Endothelial cell of umbilical vein (primary cell): ENCODE results near the gene CD200. TPM values are rescaled to one million over a fixed set of nuclear protein-coding genes. Genes with fewer than 3 reads are reported as not detected.

Experiments used
- BruUV-seq: library from RNA; stranded (reverse); fragments of 400-500 nt; replicated peaks from 2 replicates; lab custom pipeline; 2021; lab: Mats Ljungman, UMichigan
- CTCF ChIA-PET: fragments of 300-600, 350-600 bp; sonication (Branson Sonifier 250); formaldehyde crosslinking; loops from one replicate; lab custom pipeline; 2021; ENCODE audit warnings: antibody characterized with exemption, inconsistent platforms; lab: Charles Lee
- POLR2A ChIA-PET: fragments of 300-600, 350-600 bp; sonication (Branson Sonifier 250); formaldehyde crosslinking; loops from one replicate; lab custom pipeline; 2021; ENCODE audit warnings: antibody characterized with exemption, inconsistent platforms; lab: Charles Lee
- DNase-seq: peaks from one replicate; pipeline ENCODE4 v3.0.0-alpha.2; 2011; ENCODE audit warnings: low read depth, low spot score
- FAIRE-seq: peaks from 2 replicates; lab custom pipeline; 2011; peaks lifted over from hg19 to GRCh38; lab: Jason Lieb, UNC
- H2AFZ ChIP-seq: 2 replicates; pipeline ENCODE4 v1.6.0; 2012; ENCODE audit warnings: low read depth, low read length, control low read depth, inconsistent platforms
- H3K27ac ChIP-seq: 2 replicates; pipeline ENCODE4 v1.5.1; 2011; ENCODE audit warnings: low read depth, mild to moderate bottlenecking, control low read depth, low read length, moderate library complexity; ENCODE audit not compliant: insufficient read depth
- H3K27me3 ChIP-seq, 2 experiments: 2 replicates each; pipeline versions ENCODE4 v1.6.0 to v1.6.1; 2011; ENCODE audit warnings: low read length in 2 of 2, mixed read lengths in 1 of 2; ENCODE audit not compliant: control insufficient read depth in 2 of 2, insufficient read depth in 2 of 2
- H3K36me3 ChIP-seq, 2 experiments: 2 replicates in 1 of 2; 3 replicates in 1 of 2; pipeline ENCODE4 v1.5.1; 2011; ENCODE audit warnings: low read length in 2 of 2, mild to moderate bottlenecking in 1 of 2, moderate library complexity in 1 of 2; ENCODE audit not compliant: control insufficient read depth in 2 of 2, insufficient read depth in 2 of 2; ENCODE audit errors: extremely low read depth in 1 of 2
- H3K4me1 ChIP-seq: 3 replicates; pipeline ENCODE4 v1.5.1; 2011; ENCODE audit warnings: mild to moderate bottlenecking, low read length; ENCODE audit not compliant: control insufficient read depth, insufficient read depth; ENCODE audit errors: extremely low read depth
- H3K4me2 ChIP-seq: 2 replicates; pipeline ENCODE4 v1.6.1; 2011; ENCODE audit warnings: low read length, control low read depth, mixed read lengths; ENCODE audit not compliant: insufficient read depth
- H3K4me3 ChIP-seq, 3 experiments: fragments of 200-600 bp in 1 of 3; sonication (generic), shearing (Covaris generic) in 1 of 3; replicated peaks in 1 of 3; 2 replicates each; pipeline ENCODE4 v1.5.1; 2011 to 2016; ENCODE audit warnings: control low read depth in 3 of 3, low read length in 3 of 3, mild to moderate bottlenecking in 2 of 3, inconsistent platforms in 1 of 3, low read depth in 1 of 3, moderate library complexity in 1 of 3; ENCODE audit not compliant: insufficient read depth in 1 of 3
- H3K79me2 ChIP-seq: 2 replicates; pipeline ENCODE4 v1.6.0; 2012; ENCODE audit warnings: low read length, inconsistent platforms; ENCODE audit not compliant: control insufficient read depth, insufficient read depth
- H3K9ac ChIP-seq: replicated peaks from 2 replicates; pipeline ENCODE3; 2011; ENCODE audit warnings: low read length, control low read depth; ENCODE audit not compliant: insufficient read depth; ENCODE audit errors: extremely low read depth
- H3K9me1 ChIP-seq: replicated peaks from 3 replicates; pipeline ENCODE4 v1.6.0; 2011; ENCODE audit warnings: mild to moderate bottlenecking, low read length; ENCODE audit not compliant: control insufficient read depth, insufficient read depth; ENCODE audit errors: extremely low read depth
- H3K9me3 ChIP-seq: replicated peaks from 2 replicates; pipeline ENCODE4 v1.5.1; 2012; ENCODE audit warnings: low read length, inconsistent platforms; ENCODE audit not compliant: control insufficient read depth, insufficient read depth
- H4K20me1 ChIP-seq: replicated peaks from 2 replicates; pipeline ENCODE3; 2011; ENCODE audit warnings: mild to moderate bottlenecking, low read length; ENCODE audit not compliant: control insufficient read depth, insufficient read depth; ENCODE audit errors: extremely low read depth
- EZH2 ChIP-seq: IDR thresholded peaks from 2 replicates; pipeline ENCODE4 v1.6.1; 2012; ENCODE audit warnings: borderline replicate concordance, low read depth, mild to moderate bottlenecking, moderate library complexity, low read length, inconsistent platforms; ENCODE audit not compliant: severe bottlenecking
- FOS ChIP-seq: IDR thresholded peaks from 2 replicates; pipeline ENCODE4 v1.6.1; 2011; ENCODE audit warnings: mild to moderate bottlenecking, low read length, moderate library complexity, borderline replicate concordance; ENCODE audit not compliant: insufficient read depth
- GATA2 ChIP-seq: IDR thresholded peaks from 2 replicates; pipeline ENCODE4 v1.7.0; 2011; ENCODE audit warnings: low read depth, mild to moderate bottlenecking, moderate library complexity, mixed read lengths, low read length; ENCODE audit not compliant: insufficient read length, insufficient read depth
- JUN ChIP-seq: IDR thresholded peaks from 2 replicates; pipeline ENCODE4 v1.6.1; 2011; ENCODE audit warnings: borderline replicate concordance, low read depth; ENCODE audit not compliant: insufficient read length, insufficient read depth
- MYC ChIP-seq: IDR thresholded peaks from one replicate; pipeline ENCODE4 v1.6.1; 2011; ENCODE audit warnings: mild to moderate bottlenecking, low read depth, low read length
- POLR2A ChIP-seq: IDR thresholded peaks from 2 replicates; pipeline ENCODE4 v1.6.1; 2012; ENCODE audit warnings: low read depth, mild to moderate bottlenecking, control low read depth, low read length
- POLR2AphosphoS5 ChIP-seq: IDR thresholded peaks from 2 replicates; pipeline ENCODE4 v1.6.1; 2012; ENCODE audit warnings: low read depth, mild to moderate bottlenecking, control low read depth, low read length, moderate library complexity; ENCODE audit not compliant: insufficient read depth
- dilution Hi-C: fragments of 300-500 bp; cut with MboI; formaldehyde crosslinking; loops from one replicate; pipeline ENCODE4 v1.15.0; 2019; ENCODE audit warnings: low sequenced_read_pairs; ENCODE audit not compliant: extremely low pct_ligation_motif_present
- intact Hi-C: fragments of 100-400 bp; cut with micrococcal nuclease; formaldehyde crosslinking; loops from one replicate; pipeline ENCODE4 v1.10.0; 2022
- polyA plus RNA-seq, 4 experiments: library from polyadenylated mRNA; depleted of rRNA in 3 of 4; stranded (reverse) in 3 of 4; unstranded in 1 of 4; fragments of >200 nt; gene quantifications; 2 replicates each; pipeline versions ENCODE4 v1.2.1 to v1.2.3, GENCODE V29; 2011 to 2012; ENCODE audit warnings: missing spikeins in 1 of 4
- total RNA-seq: library from RNA; stranded (reverse); gene quantifications from 2 replicates; pipeline ENCODE4 v1.2.3, GENCODE V29; 2021
- TF ChIP-seq, protein P1 (sequence below): IDR thresholded peaks from 2 replicates; pipeline ENCODE4 v1.6.1; 2011; ENCODE audit not compliant: insufficient read depth, insufficient read length
- TF ChIP-seq, protein P2 (sequence below), 2 donors: IDR thresholded peaks; 1 replicate in 1 of 2; 2 replicates in 1 of 2; pipeline ENCODE4 v1.5.1; 2011; ENCODE audit warnings: low read length in 2 of 2, mild to moderate bottlenecking in 2 of 2, moderate library complexity in 2 of 2, control low read depth in 1 of 2, inconsistent platforms in 1 of 2, low read depth in 1 of 2; ENCODE audit not compliant: insufficient read depth in 1 of 2; ENCODE audit errors: extremely low read depth in 1 of 2

The CD200 gene
- total and polyA plus RNA-seq, 2 donors (not counting 3 experiments of a cell fraction or from before 2014, with no cell fraction given), result 8.1 to 8.2 TPM

DNA sequence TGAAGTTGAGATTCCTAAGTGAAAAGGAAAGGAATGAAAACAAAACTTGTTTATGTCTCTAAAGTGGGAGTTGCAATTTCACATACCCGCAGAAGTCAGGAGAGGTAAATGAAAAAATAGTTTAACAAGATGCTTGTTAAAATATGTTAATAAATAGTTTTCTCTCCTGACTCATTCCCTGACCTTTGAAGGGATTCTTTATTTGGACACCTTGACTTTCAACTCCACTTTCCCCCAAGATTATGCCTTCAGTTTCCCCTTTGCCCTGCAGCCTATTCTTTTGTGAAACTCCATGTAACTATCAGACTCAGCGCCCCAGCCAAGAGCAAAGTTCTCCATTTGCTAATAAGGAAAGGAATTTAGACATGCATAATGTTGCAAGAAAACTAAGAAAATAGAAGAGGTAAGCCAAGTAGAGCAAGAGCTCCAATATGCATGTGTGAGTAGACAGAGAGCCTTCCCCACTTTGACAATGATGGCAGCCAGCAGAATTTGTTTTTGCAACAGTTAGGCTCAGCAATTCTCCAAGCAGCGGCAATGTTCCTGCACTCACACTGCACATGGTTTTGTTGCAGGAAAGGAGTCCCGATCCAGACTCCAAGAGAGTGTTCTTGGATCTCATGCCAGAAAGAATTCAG is 61.2 kb downstream of the CD200 start:
- BruUV-seq, result no TSS peak
- DNase-seq, result no peak
- Histone ChIP-seq H3K4me1 (peaks cover 48% of the 10 kb centered on the region), H3K79me2 (no peaks in the 10 kb centered on the region), H3K9me1 (no peaks in the 10 kb centered on the region), H3K27ac (no peak overlapping the region), H3K9me3 (peaks cover 3% of the 10 kb centered on the region), H3K27me3 (no peaks in the 10 kb centered on the region), H2AFZ (no peak overlapping the region), H3K4me3 (no peak overlapping the region), H3K4me2 (no peak overlapping the region), H4K20me1 (no peaks in the 10 kb centered on the region), H3K9ac (no peak overlapping the region), H3K36me3 (no peaks in the 10 kb centered on the region)
- intact Hi-C loops (loop anchor here (5.0 kb wide), 1 partner anchor 43 kb away; no protein-coding TSS in a partner anchor), dilution Hi-C loops (no loop called here)
- TF ChIP-seq POLR2A, result no peak
- TF ChIP-seq, protein P1, sequence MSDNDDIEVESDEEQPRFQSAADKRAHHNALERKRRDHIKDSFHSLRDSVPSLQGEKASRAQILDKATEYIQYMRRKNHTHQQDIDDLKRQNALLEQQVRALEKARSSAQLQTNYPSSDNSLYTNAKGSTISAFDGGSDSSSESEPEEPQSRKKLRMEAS, result no peak
- TF ChIP-seq POLR2AphosphoS5, result no peak
- TF ChIP-seq EZH2, result no peak
- no peak for TF ChIP-seq MYC
- no peak for FAIRE-seq
- POLR2A ChIA-PET, result no interaction called here
- CTCF ChIA-PET, result no interaction called here

DNA sequence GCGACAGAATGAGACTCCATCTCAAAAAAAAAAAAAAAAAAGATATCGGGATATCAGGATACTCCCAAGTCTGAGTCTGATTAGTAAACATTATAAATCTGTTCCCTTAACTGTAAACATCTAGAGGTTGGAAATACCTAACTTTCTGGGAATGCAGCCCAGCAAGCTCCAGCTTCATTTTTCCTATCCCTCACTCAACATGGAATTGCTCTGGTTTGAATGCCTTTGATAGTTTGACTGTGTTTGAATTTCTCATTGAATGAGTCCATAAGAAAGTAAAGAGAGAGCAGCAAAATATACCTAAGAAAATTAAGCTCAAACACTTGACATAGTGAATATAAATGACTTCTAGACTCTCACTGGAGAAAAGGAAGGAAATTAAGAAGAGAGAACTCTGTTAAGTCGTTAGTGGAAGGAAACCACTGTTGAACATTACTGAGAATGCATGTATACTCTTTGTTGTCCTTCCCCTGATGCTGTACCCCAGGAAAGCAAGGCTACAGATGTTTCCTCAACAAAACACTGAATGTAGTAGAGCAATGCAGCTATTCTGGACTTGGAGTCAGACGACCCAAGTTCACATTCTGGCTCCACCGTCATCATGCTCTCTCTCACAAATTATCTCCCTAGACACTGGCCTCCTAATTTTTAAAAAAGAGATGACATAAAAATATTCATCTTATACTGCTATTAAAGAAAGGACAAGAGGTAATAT is 62.4 kb downstream of the CD200 start:
- intact Hi-C loops (loop anchor here (1.0 kb wide), 1 partner anchor 42 kb away; no protein-coding TSS in a partner anchor), dilution Hi-C loops (no loop called here)
- BruUV-seq, result no TSS peak
- DNase-seq (peak; percentile 95), FAIRE-seq (peak; percentile 35)
- CTCF ChIA-PET, result interaction anchor here (0.8 to 1.8 kb wide), 12 partner anchors 9 to 284 kb away, joined by 3 to 7 read pairs (median 5); partner anchors contain the start of genes CD200 and SLC9C1
- POLR2A ChIA-PET, result interaction anchor here (1.1 to 1.6 kb wide), 3 partner anchors 45 to 63 kb away, joined by 3 to 5 read pairs (median 4); partner anchors contain the start of gene CD200
- Histone ChIP-seq H3K27ac (peak overlapping the region; percentile 85), H3K4me1 (peaks cover 39% of the 10 kb centered on the region), H4K20me1 (no peaks in the 10 kb centered on the region), H3K9ac (peak overlapping the region; percentile 57), H3K4me2 (peak overlapping the region; percentile 65), H3K9me3 (peaks cover 3% of the 10 kb centered on the region), H3K9me1 (no peaks in the 10 kb centered on the region), H3K4me3 (peak overlapping the region in 1 of 3 experiments; percentile 1), H3K36me3 (no peaks in the 10 kb centered on the region), H3K27me3 (no peaks in the 10 kb centered on the region), H2AFZ (peak overlapping the region; percentile 75), H3K79me2 (no peaks in the 10 kb centered on the region)
- no peak for TF ChIP-seq FOS
- TF ChIP-seq, protein P2, sequence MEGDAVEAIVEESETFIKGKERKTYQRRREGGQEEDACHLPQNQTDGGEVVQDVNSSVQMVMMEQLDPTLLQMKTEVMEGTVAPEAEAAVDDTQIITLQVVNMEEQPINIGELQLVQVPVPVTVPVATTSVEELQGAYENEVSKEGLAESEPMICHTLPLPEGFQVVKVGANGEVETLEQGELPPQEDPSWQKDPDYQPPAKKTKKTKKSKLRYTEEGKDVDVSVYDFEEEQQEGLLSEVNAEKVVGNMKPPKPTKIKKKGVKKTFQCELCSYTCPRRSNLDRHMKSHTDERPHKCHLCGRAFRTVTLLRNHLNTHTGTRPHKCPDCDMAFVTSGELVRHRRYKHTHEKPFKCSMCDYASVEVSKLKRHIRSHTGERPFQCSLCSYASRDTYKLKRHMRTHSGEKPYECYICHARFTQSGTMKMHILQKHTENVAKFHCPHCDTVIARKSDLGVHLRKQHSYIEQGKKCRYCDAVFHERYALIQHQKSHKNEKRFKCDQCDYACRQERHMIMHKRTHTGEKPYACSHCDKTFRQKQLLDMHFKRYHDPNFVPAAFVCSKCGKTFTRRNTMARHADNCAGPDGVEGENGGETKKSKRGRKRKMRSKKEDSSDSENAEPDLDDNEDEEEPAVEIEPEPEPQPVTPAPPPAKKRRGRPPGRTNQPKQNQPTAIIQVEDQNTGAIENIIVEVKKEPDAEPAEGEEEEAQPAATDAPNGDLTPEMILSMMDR (IDR thresholded peaks at IDR 0.05; ENCODE audit: extremely low read depth in 1 of 2, insufficient read depth in 1 of 2, low read depth in 1 of 2, low read length in 2 of 2), result no peak
- peak; percentile 68 for TF ChIP-seq POLR2A
- no peak for TF ChIP-seq MYC
- peak; percentile 31 for TF ChIP-seq POLR2AphosphoS5
- peak; percentile 69 for TF ChIP-seq JUN
- no peak for TF ChIP-seq GATA2
- TF ChIP-seq EZH2, result no peak
